Motor neuron (in vitro differentiated cells): ENCODE measurements around the gene EVA1C. TPM values are rescaled to one million over a fixed set of nuclear protein-coding genes. Genes with fewer than 3 reads are reported as not detected.
"Not testable (repeated sequence)": the region's sequence is repeated elsewhere in the genome, so short reads cannot be mapped to it uniquely, and the experiment has no call there.

Source experiments
- ATAC-seq, 8 experiments: fragments of 200-7000 bp; cut with Tn5 transposase; replicated peaks in 6 of 8; 2 replicates each; pipeline ENCODE4 v1.8.0; 2021; ENCODE audit warnings: mild to moderate bottlenecking in 8 of 8, moderate library complexity in 8 of 8
- H3K27ac ChIP-seq, 2 donors: fragments of 250-450 bp; sonication (Bioruptor Pico); 2 replicates each; pipeline ENCODE4 v1.9.0; 2021; ENCODE audit warnings: antibody characterized with exemption in 2 of 2, mild to moderate bottlenecking in 2 of 2, moderate library complexity in 1 of 2
- H3K4me1 ChIP-seq, 2 donors: fragments of 250-450 bp; sonication (Bioruptor Pico); replicated peaks in 1 of 2; 2 replicates each; pipeline ENCODE4 v1.6.1; 2021; ENCODE audit warnings: antibody characterized with exemption in 2 of 2, mild to moderate bottlenecking in 2 of 2, moderate library complexity in 1 of 2
- H3K4me3 ChIP-seq, 5 donors: fragments of 250-450 bp; sonication (Bioruptor Pico); 2 replicates each; pipeline ENCODE4 v1.9.0; 2021; ENCODE audit warnings: antibody characterized with exemption in 5 of 5, mild to moderate bottlenecking in 5 of 5, moderate library complexity in 4 of 5
- WGBS, 10 experiments: fragments of 450-650 bp; shearing (Covaris generic); methylation state at CpG; one replicate each; pipeline ENCODE4 v1.0.0; 2022; 5-methylcytosine and 5-hydroxymethylcytosine counted together
- in situ Hi-C, 9 experiments: fragments of 400-800 bp; cut with MboI; loops; one replicate each; pipeline ENCODE4 v1.15.0; 2021; ENCODE audit warnings: low sequenced_read_pairs in 9 of 9, low pct_unique_long_range_greater_than_20kb in 2 of 9; ENCODE audit not compliant: unreplicated experiment in 9 of 9
- total RNA-seq, 8 experiments: library from RNA; unstranded; fragments of 300-600 nt; gene quantifications; 2 replicates each; pipeline versions ENCODE4 v1.2.3 to v1.2.4, GENCODE V29; 2022

EVA1C gene, protein sequence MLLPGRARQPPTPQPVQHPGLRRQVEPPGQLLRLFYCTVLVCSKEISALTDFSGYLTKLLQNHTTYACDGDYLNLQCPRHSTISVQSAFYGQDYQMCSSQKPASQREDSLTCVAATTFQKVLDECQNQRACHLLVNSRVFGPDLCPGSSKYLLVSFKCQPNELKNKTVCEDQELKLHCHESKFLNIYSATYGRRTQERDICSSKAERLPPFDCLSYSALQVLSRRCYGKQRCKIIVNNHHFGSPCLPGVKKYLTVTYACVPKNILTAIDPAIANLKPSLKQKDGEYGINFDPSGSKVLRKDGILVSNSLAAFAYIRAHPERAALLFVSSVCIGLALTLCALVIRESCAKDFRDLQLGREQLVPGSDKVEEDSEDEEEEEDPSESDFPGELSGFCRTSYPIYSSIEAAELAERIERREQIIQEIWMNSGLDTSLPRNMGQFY
- 10 to 100 TPM in 1 of 8 experiments, 1 to 10 TPM in 1, under 1 TPM in 6; 0.13 to 45.4 (median 0.69) TPM for total RNA-seq

- H3K27ac ChIP-seq = no peak within 1 kb of the TSS
- peak; percentile 22 to 79 (median 69) for ATAC-seq
- peaks cover 10 to 26% of the 10 kb centered on the region in 2 donors for H3K4me1 ChIP-seq
- H3K4me3 ChIP-seq = peak within 1 kb of the TSS; percentile 42 to 46 (median 44)
- WGBS, 10 experiments = 0% methylated on average over 1 of the region's 104 CpGs; no CpG with 5 or more reads in 9 of the 10 experiments
- in situ Hi-C loops = loop anchor here in 6 of 9 experiments (25.0 kb wide), 3 partner anchors 150 to 200 kb away; partner anchors contain the start of genes TCP10L (in 3 of the 6) and CFAP298 (in 1 of the 6)
These were observed at the start of gene EVA1C for GRCh38 chr21:32412162-32413014. EVA1C (plus strand) TSS chr21:32412706; CDS start chr21:32412854, 148 bp downstream.

DNA sequence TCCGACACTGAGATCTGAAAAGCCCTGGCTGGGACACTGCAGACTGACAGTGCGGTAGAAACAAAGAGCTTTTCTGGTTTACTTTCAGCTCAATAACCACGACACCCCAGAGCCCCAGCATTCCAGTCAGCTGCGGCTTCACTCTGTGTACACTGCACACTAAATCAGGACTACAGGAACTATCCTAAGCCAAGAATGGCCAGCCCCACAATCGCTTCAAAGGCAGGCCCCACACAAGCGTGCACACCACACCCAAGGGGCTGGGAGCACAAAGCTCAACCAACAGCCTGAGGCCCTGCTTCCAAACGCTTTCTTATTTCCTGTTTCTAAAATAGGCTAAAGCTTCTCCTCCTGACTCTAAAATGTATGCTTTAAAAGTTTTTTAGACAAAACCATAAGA lies 48.1 kb upstream of the EVA1C start:
- Histone ChIP-seq H3K27ac (no peak overlapping the region), H3K4me1 (no peaks in the 10 kb centered on the region), H3K4me3 (no peak overlapping the region)
- peak in 6 of 8 experiments; percentile 69 to 94 (median 90) for ATAC-seq
- in situ Hi-C loops = no loop called here
- WGBS, 10 experiments = 20 to 94% (median 79%) methylated on average over 1 to 6 of the region's 7 CpGs; no CpG with 5 or more reads in 1 of the 10 experiments

GRCh38 chr21:32364796-32365195 lies 47.7 kb upstream of the EVA1C start:
- Histone ChIP-seq H3K4me3 (no peak overlapping the region), H3K4me1 (no peaks in the 10 kb centered on the region), H3K27ac (no peak overlapping the region)
- peak in 6 of 8 experiments; percentile 16 to 80 (median 52) for ATAC-seq
- 27 to 100% (median 62%) methylated on average over 1 to 3 of the region's 4 CpGs; no CpG with 5 or more reads in 3 of the 10 experiments for WGBS, 10 experiments
- in situ Hi-C loops = no loop called here

GRCh38 chr21:32366191-32366590 lies 46.3 kb upstream of the EVA1C start:
- no peak overlapping the region for H3K4me3 ChIP-seq
- ATAC-seq = no peak
- H3K4me1 ChIP-seq = peaks cover 3 to 7% of the 10 kb centered on the region in 2 donors
- in situ Hi-C loops = no loop called here
- no peak overlapping the region for H3K27ac ChIP-seq
- 81 to 100% (median 100%) methylated on average over 1 to 4 of the region's 4 CpGs; no CpG with 5 or more reads in 2 of the 10 experiments for WGBS, 10 experiments

- ATAC-seq = peak in 1 of 8 experiments; percentile 4
- in situ Hi-C loops = no loop called here
- WGBS, 10 experiments = 100% methylated on average over 1 of the region's 1 CpG; no CpG with 5 or more reads in 6 of the 10 experiments
- Histone ChIP-seq H3K4me1 (peaks cover 7 to 10% of the 10 kb centered on the region in 2 donors), H3K4me3 (no peak overlapping the region), H3K27ac (no peak overlapping the region)
These were observed 45.3 kb upstream of the EVA1C start for GRCh38 chr21:32367158-32367557.

- H3K27ac ChIP-seq = no peak overlapping the region
- 49 to 100% (median 87%) methylated on average over 2 to 9 of the region's 9 CpGs; no CpG with 5 or more reads in 2 of the 10 experiments for WGBS, 10 experiments
- peaks cover 7 to 10% of the 10 kb centered on the region in 2 donors for H3K4me1 ChIP-seq
- no peak overlapping the region for H3K4me3 ChIP-seq
- in situ Hi-C loops = no loop called here
- ATAC-seq = no peak
These were observed 44.1 kb upstream of the EVA1C start for GRCh38 chr21:32368386-32368785.

- H3K4me3 ChIP-seq, H3K27ac ChIP-seq, in situ Hi-C loops, ATAC-seq: not testable (repeated sequence)
- peaks cover 7 to 10% of the 10 kb centered on the region in 2 donors for H3K4me1 ChIP-seq
- 73 to 100% (median 95%) methylated on average over 1 of the region's 1 CpG; no CpG with 5 or more reads in 6 of the 10 experiments for WGBS, 10 experiments
These were observed 43.5 kb upstream of the EVA1C start for GRCh38 chr21:32368961-32369360.

DNA sequence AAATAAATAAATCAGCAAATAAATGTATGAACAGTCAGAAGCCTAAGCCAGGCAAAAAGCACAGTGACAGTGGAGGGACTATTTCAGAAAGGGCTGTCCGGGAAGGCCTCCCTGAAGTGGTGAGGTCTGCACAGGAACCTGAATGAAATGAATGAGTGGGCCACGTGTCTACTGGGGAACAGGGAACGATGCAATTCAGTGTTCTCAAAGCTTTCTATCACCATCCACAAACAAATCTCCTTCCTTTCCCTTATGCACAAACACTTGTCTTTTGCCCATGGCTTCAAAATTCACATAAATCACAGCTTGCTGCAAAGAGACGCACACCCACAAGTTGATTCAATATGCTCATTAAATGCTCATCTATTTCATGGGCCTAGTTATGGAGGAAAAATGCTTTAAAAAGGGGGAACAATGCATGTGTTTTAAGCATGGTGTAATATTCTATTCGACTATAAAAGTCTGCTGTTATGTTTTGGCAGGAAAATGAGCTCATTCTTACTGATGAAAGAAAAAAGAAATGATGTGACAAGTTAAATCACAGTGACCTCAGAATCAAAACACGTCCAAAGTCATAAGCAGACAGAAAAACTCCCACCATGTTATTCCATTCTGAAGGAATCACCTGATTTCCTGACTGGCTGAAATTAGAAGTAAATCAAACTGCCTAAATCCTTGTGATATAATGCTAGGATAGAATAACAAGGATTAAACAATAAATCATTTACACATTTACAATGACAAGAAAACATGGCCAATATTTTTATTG lies 41.3 kb upstream of the EVA1C start:
- H3K27ac ChIP-seq = peak overlapping the region in 1 of 2 donors; percentile 57
- ATAC-seq = peak; percentile 22 to 91 (median 82)
- H3K4me3 ChIP-seq = no peak overlapping the region
- 11 to 75% (median 58%) methylated on average over 2 to 6 of the region's 6 CpGs for WGBS, 10 experiments
- in situ Hi-C loops = no loop called here
- H3K4me1 ChIP-seq = peaks cover 7 to 10% of the 10 kb centered on the region in 2 donors

DNA sequence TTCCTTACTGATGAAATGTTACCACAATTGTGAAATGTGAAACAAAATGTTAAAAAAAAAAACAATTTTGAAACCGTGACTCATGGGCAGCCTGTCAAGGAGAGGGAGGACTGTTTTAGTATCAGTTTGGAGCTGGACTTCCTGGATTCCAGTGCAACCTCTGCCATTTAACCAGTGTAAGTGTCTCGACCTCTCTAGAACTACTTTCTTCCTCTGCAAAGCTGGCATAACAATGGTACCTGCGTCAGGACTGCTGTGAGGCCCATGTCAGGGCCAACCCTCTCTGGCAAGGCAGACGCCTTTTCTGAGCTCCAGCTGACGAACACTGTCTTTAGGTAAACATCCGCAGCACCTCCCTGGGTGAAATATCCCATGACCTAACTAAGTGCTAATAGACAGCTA lies 40.6 kb upstream of the EVA1C start:
- Histone ChIP-seq H3K27ac (no peak overlapping the region), H3K4me1 (peaks cover 7 to 10% of the 10 kb centered on the region in 2 donors), H3K4me3 (no peak overlapping the region)
- in situ Hi-C loops = no loop called here
- peak in 5 of 8 experiments; percentile 22 to 55 (median 47) for ATAC-seq
- WGBS, 10 experiments = 0 to 100% (median 82%) methylated on average over 1 to 5 of the region's 6 CpGs

- Histone ChIP-seq H3K4me1 (peaks cover 7 to 10% of the 10 kb centered on the region in 2 donors), H3K4me3 (no peak overlapping the region), H3K27ac (no peak overlapping the region)
- 24 to 100% (median 83%) methylated on average over 1 to 3 of the region's 3 CpGs for WGBS, 10 experiments
- ATAC-seq = peak in 3 of 8 experiments; percentile 58 to 75 (median 58)
- in situ Hi-C loops = no loop called here
These were observed 39.8 kb upstream of the EVA1C start for GRCh38 chr21:32372755-32373154.

DNA sequence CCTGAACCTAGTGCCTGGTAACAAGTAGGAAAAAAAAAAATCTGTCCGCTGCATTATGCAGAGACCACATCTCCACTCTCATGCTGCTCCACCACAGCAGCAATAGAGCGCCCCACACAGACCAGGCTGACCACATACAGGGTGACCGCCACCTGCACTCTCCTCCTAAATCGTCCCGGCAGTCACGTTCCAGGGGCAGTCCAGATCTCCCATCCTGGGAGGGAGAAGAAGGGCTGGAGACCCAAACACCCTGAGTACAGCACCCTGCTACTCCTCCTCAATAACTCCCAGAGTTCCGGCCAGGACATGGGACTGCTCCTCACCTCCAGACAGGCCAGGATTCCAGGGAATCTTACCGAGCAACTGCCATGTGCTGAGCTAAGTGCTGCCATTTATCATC lies 35.0 kb upstream of the EVA1C start:
- in situ Hi-C loops = no loop called here

GRCh38 chr21:32377991-32378390 lies 34.5 kb upstream of the EVA1C start:
- Histone ChIP-seq H3K4me3 (no peak overlapping the region), H3K27ac (no peak overlapping the region), H3K4me1 (no peaks in the 10 kb centered on the region)
- WGBS, 10 experiments = 60 to 100% (median 82%) methylated on average over 1 to 7 of the region's 7 CpGs; no CpG with 5 or more reads in 2 of the 10 experiments
- ATAC-seq = no peak
- in situ Hi-C loops = no loop called here

More for the DNA sequence above, 35.0 kb upstream of the EVA1C start:
- WGBS, 10 experiments = 75 to 100% (median 80%) methylated on average over 1 to 4 of the region's 8 CpGs; no CpG with 5 or more reads in 5 of the 10 experiments
- Histone ChIP-seq H3K4me1 (no peaks in the 10 kb centered on the region), H3K4me3 (no peak overlapping the region), H3K27ac (no peak overlapping the region)
- no peak for ATAC-seq
